Measurements from ENCODE around the gene RNF144A. TPM values are rescaled to one million over a fixed set of nuclear protein-coding genes. Genes with fewer than 3 reads are reported as not detected.
A peak's percentile ranks its signal among the peaks of the same experiment; 100 is the strongest.

The RNF144A gene
- total and polyA plus RNA-seq, 2 of the 13 experiments (the other 11 are each of a cell fraction or from before 2014, with no cell fraction given), result 13.9 to 16.5 TPM

GRCh38 chr2:7044253-7045250, 127.3 kb downstream of the RNF144A start (continued):
- TF ChIP-seq, protein P1, sequence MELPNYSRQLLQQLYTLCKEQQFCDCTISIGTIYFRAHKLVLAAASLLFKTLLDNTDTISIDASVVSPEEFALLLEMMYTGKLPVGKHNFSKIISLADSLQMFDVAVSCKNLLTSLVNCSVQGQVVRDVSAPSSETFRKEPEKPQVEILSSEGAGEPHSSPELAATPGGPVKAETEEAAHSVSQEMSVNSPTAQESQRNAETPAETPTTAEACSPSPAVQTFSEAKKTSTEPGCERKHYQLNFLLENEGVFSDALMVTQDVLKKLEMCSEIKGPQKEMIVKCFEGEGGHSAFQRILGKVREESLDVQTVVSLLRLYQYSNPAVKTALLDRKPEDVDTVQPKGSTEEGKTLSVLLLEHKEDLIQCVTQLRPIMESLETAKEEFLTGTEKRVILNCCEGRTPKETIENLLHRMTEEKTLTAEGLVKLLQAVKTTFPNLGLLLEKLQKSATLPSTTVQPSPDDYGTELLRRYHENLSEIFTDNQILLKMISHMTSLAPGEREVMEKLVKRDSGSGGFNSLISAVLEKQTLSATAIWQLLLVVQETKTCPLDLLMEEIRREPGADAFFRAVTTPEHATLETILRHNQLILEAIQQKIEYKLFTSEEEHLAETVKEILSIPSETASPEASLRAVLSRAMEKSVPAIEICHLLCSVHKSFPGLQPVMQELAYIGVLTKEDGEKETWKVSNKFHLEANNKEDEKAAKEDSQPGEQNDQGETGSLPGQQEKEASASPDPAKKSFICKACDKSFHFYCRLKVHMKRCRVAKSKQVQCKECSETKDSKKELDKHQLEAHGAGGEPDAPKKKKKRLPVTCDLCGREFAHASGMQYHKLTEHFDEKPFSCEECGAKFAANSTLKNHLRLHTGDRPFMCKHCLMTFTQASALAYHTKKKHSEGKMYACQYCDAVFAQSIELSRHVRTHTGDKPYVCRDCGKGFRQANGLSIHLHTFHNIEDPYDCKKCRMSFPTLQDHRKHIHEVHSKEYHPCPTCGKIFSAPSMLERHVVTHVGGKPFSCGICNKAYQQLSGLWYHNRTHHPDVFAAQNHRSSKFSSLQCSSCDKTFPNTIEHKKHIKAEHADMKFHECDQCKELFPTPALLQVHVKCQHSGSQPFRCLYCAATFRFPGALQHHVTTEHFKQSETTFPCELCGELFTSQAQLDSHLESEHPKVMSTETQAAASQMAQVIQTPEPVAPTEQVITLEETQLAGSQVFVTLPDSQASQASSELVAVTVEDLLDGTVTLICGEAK (IDR thresholded peaks at IDR 0.05), result no peak
- TF ChIP-seq, protein P1 (CRISPR knock-in tag; IDR thresholded peaks at IDR 0.05), result no peak
- TF ChIP-seq TGIF2 (CRISPR knock-in tag; IDR thresholded peaks at IDR 0.05) (no peak), REPIN1 (CRISPR knock-in tag; IDR thresholded peaks at IDR 0.05; ENCODE audit: borderline replicate concordance, low read depth) (0 out of 2 replicates have a peak, but pooled peaks have one; percentile 56), ZNF839 (CRISPR knock-in tag; IDR thresholded peaks at IDR 0.05; ENCODE audit: borderline replicate concordance) (no peak), ISX (CRISPR knock-in tag; conservative IDR thresholded peaks at IDR 0.05) (no peak), HNRNPK (IDR thresholded peaks at IDR 0.05; ENCODE audit: low read depth, low read length, poor library complexity, severe bottlenecking) (no peak), SAP130 (CRISPR knock-in tag; IDR thresholded peaks at IDR 0.05; ENCODE audit: low read depth) (no peak), ZNF639 (CRISPR knock-in tag; conservative IDR thresholded peaks at IDR 0.05) (no peak), TARDBP (CRISPR knock-in tag; IDR thresholded peaks at IDR 0.05) (0 out of 2 replicates have a peak, but pooled peaks have one; percentile 35), BHLHE40 (IDR thresholded peaks at IDR 0.05; ENCODE audit: low read length) (no peak)
- TF ChIP-seq, protein P2, sequence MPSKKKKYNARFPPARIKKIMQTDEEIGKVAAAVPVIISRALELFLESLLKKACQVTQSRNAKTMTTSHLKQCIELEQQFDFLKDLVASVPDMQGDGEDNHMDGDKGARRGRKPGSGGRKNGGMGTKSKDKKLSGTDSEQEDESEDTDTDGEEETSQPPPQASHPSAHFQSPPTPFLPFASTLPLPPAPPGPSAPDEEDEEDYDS (CRISPR knock-in tag; IDR thresholded peaks at IDR 0.05), result no peak
- TF ChIP-seq, protein P3, sequence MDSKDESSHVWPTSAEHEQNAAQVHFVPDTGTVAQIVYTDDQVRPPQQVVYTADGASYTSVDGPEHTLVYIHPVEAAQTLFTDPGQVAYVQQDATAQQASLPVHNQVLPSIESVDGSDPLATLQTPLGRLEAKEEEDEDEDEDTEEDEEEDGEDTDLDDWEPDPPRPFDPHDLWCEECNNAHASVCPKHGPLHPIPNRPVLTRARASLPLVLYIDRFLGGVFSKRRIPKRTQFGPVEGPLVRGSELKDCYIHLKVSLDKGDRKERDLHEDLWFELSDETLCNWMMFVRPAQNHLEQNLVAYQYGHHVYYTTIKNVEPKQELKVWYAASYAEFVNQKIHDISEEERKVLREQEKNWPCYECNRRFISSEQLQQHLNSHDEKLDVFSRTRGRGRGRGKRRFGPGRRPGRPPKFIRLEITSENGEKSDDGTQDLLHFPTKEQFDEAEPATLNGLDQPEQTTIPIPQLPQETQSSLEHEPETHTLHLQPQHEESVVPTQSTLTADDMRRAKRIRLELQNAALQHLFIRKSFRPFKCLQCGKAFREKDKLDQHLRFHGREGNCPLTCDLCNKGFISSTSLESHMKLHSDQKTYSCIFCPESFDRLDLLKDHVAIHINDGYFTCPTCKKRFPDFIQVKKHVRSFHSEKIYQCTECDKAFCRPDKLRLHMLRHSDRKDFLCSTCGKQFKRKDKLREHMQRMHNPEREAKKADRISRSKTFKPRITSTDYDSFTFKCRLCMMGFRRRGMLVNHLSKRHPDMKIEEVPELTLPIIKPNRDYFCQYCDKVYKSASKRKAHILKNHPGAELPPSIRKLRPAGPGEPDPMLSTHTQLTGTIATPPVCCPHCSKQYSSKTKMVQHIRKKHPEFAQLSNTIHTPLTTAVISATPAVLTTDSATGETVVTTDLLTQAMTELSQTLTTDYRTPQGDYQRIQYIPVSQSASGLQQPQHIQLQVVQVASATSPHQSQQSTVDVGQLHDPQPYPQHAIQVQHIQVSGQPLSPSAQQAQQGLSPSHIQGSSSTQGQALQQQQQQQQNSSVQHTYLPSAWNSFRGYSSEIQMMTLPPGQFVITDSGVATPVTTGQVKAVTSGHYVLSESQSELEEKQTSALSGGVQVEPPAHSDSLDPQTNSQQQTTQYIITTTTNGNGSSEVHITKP (CRISPR knock-in tag; IDR thresholded peaks at IDR 0.05; ENCODE audit: low read depth), result no peak

Data from HepG2 (cell line).